Caco-2 (cell line): Measurements from ENCODE around the gene ME3. TPM values are rescaled to one million over a fixed set of nuclear protein-coding genes. Genes with fewer than 3 reads are reported as not detected.

Experiments used
- BruUV-seq: library from RNA; stranded (reverse); fragments of 400-500 nt; replicated peaks from 2 replicates; lab custom pipeline; 2021; lab: Mats Ljungman, UMichigan
- CTCF ChIA-PET: fragments of 300-600 bp; sonication (Branson Sonifier 250); formaldehyde crosslinking; loops from one replicate; lab custom pipeline; 2022; ENCODE audit warnings: antibody characterized with exemption; lab: Charles Lee
- POLR2A ChIA-PET: fragments of 300-600 bp; sonication (Branson Sonifier 250); formaldehyde crosslinking; loops from one replicate; lab custom pipeline; 2022; ENCODE audit warnings: antibody characterized with exemption; lab: Charles Lee
- DNase-seq, 2 experiments: peaks; one replicate each; pipeline versions ENCODE4 v3.0.0 to v3.0.0-alpha.2; 2020 to 2022
- H3K27me3 ChIP-seq: replicated peaks from 2 replicates; pipeline ENCODE4 v1.6.0; 2011; ENCODE audit warnings: low read length; ENCODE audit not compliant: control insufficient read depth, insufficient read depth
- H3K36me3 ChIP-seq: 2 replicates; pipeline ENCODE4 v1.5.1; 2011; ENCODE audit warnings: low read length; ENCODE audit not compliant: control insufficient read depth, insufficient read depth
- H3K4me1 ChIP-seq: fragments of 250-450 bp; sonication (Bioruptor Pico); 2 replicates; pipeline ENCODE4 v1.5.1; 2020; ENCODE audit warnings: mild to moderate bottlenecking
- H3K4me3 ChIP-seq: 2 replicates; pipeline ENCODE4 v1.5.1; 2011; ENCODE audit warnings: low read depth, mild to moderate bottlenecking, control low read depth, low read length
- H3K9me3 ChIP-seq: fragments of 250-450 bp; sonication (Bioruptor Pico); 2 replicates; pipeline ENCODE4 v1.5.1; 2020; ENCODE audit warnings: mild to moderate bottlenecking, moderate library complexity
- H3K27ac Mint-ChIP-seq: one replicate; pipeline ENCODE4 v1.8.0; 2022; ENCODE audit warnings: mixed read lengths; ENCODE audit not compliant: unreplicated experiment
- H3K27me3 Mint-ChIP-seq: one replicate; pipeline ENCODE4 v1.8.0; 2022; ENCODE audit warnings: mixed read lengths; ENCODE audit not compliant: insufficient read depth, unreplicated experiment
- H3K36me3 Mint-ChIP-seq: one replicate; pipeline ENCODE4 v1.8.0; 2022; ENCODE audit warnings: mild to moderate bottlenecking, mixed read lengths; ENCODE audit not compliant: insufficient read depth, unreplicated experiment
- H3K4me1 Mint-ChIP-seq: one replicate; pipeline ENCODE4 v1.8.0; 2022; ENCODE audit warnings: low read depth, mixed read lengths; ENCODE audit not compliant: unreplicated experiment
- H3K4me3 Mint-ChIP-seq: one replicate; pipeline ENCODE4 v1.8.0; 2022; ENCODE audit warnings: mild to moderate bottlenecking, moderate library complexity, mixed read lengths; ENCODE audit not compliant: unreplicated experiment
- H3K9me3 Mint-ChIP-seq: one replicate; pipeline ENCODE4 v1.8.0; 2022; ENCODE audit warnings: mixed read lengths; ENCODE audit not compliant: unreplicated experiment
- intact Hi-C: fragments of 100-400 bp; cut with micrococcal nuclease; formaldehyde crosslinking; loops from one replicate; pipeline ENCODE4 v1.10.0; 2022; ENCODE audit not compliant: unreplicated experiment
- total RNA-seq: library from RNA; stranded (reverse); gene quantifications from 2 replicates; pipeline ENCODE4 v1.2.3, GENCODE V29; 2022
- TF ChIP-seq, protein P1 (sequence below), 2 experiments: fragments of 200-600 bp in 1 of 2; IDR thresholded peaks; 1 replicate in 1 of 2; 2 replicates in 1 of 2; pipeline versions ENCODE4 v1.5.1 to v1.8.0; 2011 to 2022; ENCODE audit warnings: antibody characterized with exemption in 1 of 2, control low read depth in 1 of 2, inconsistent platforms in 1 of 2, low read depth in 1 of 2, low read length in 1 of 2, mild to moderate bottlenecking in 1 of 2, moderate library complexity in 1 of 2; ENCODE audit not compliant: insufficient read depth in 1 of 2, severe bottlenecking in 1 of 2, unreplicated experiment in 1 of 2

The ME3 gene
- total RNA-seq, 1 experiment from 2014 or later = 32.8 TPM

DNA sequence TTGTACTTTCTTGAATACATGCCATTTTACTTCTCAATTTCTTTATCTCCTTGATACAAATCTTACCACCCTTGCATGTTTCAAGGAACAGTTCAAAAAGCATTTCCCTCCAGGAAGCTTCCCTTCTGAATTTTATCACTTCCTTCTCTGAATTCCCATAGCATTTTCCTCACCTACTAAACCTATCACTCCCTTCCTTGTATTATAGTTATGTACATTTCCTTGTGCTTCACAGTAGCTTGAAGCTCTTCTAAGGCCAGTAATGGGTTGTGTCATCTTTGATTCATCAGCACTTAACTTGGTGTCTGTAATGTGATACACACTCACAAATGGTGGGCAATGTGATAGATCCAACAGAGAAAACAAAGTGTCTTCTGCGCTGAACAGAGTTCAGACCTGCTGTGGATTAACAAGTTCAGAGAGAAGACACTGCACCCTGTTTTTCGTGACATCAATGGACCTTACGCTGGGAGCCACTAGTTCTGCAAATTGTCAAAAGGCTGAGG, 170.2 kb downstream of the ME3 start:
- Mint-ChIP-seq H3K27me3 (no peaks in the 10 kb centered on the region), H3K4me3 (no peak overlapping the region), H3K36me3 (no peaks in the 10 kb centered on the region), H3K9me3 (no peaks in the 10 kb centered on the region), H3K4me1 (peaks cover 12% of the 10 kb centered on the region), H3K27ac (no peak overlapping the region)
- Histone ChIP-seq H3K4me3 (no peak overlapping the region), H3K9me3 (no peaks in the 10 kb centered on the region), H3K36me3 (no peaks in the 10 kb centered on the region), H3K27me3 (no peaks in the 10 kb centered on the region), H3K4me1 (peaks cover 69% of the 10 kb centered on the region)
- POLR2A ChIA-PET = no interaction called here
- intact Hi-C loops = no loop called here
- CTCF ChIA-PET = no interaction called here
- BruUV-seq = no TSS peak
- DNase-seq = no peak
- TF ChIP-seq, protein P1, sequence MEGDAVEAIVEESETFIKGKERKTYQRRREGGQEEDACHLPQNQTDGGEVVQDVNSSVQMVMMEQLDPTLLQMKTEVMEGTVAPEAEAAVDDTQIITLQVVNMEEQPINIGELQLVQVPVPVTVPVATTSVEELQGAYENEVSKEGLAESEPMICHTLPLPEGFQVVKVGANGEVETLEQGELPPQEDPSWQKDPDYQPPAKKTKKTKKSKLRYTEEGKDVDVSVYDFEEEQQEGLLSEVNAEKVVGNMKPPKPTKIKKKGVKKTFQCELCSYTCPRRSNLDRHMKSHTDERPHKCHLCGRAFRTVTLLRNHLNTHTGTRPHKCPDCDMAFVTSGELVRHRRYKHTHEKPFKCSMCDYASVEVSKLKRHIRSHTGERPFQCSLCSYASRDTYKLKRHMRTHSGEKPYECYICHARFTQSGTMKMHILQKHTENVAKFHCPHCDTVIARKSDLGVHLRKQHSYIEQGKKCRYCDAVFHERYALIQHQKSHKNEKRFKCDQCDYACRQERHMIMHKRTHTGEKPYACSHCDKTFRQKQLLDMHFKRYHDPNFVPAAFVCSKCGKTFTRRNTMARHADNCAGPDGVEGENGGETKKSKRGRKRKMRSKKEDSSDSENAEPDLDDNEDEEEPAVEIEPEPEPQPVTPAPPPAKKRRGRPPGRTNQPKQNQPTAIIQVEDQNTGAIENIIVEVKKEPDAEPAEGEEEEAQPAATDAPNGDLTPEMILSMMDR (IDR thresholded peaks at IDR 0.05; ENCODE audit: insufficient read depth in 1 of 2, low read depth in 1 of 2, low read length in 1 of 2, severe bottlenecking in 1 of 2, unreplicated experiment in 1 of 2) = no peak

DNA sequence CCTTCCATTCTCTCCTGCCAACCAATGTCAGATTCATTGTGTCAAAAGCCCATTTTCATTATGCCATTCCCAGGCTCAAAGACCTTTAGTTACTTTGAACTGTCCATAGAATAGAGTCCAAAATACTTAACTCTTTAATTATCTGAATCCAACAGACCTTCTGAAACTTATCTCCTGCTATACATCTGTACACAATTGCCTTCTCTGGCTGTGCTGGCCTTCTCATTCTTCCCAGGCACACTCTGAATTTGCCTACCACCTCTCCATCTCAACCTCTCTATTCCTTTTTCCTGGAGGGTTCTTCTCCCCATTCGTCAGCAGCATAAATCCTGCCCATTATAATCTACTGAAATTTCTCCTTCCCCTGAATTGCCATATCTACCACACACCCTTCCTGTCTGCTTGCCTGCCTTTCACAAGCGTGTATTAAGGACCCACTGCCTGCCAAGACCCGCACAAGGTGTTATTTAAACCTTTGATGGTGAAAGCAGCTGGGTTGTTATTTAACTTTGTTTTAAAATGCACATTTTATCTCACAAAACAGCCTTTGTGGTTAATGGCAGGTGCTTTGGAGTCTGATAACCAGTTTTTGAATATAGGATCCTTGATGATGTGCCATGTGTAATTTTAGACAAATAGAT, 171.8 kb downstream of the ME3 start:
- intact Hi-C loops = no loop called here
- BruUV-seq = no TSS peak
- Mint-ChIP-seq H3K27me3 (no peaks in the 10 kb centered on the region), H3K4me3 (no peak overlapping the region), H3K36me3 (peaks cover 6% of the 10 kb centered on the region), H3K4me1 (peaks cover 10% of the 10 kb centered on the region), H3K9me3 (no peaks in the 10 kb centered on the region), H3K27ac (no peak overlapping the region)
- ChIA-PET POLR2A (no interaction called here), CTCF (interaction anchor here (1.3 kb wide), 1 partner anchor 31 kb away, joined by 9 read pairs; no protein-coding TSS in a partner anchor)
- no peak for DNase-seq
- H3K4me3 ChIP-seq = no peak overlapping the region
- H3K27me3 ChIP-seq = no peaks in the 10 kb centered on the region
- H3K9me3 ChIP-seq = no peaks in the 10 kb centered on the region
- TF ChIP-seq, protein P1 (IDR thresholded peaks at IDR 0.05; ENCODE audit: insufficient read depth in 1 of 2, low read depth in 1 of 2, low read length in 1 of 2, severe bottlenecking in 1 of 2, unreplicated experiment in 1 of 2) = no peak
- peaks cover 59% of the 10 kb centered on the region for H3K4me1 ChIP-seq
- no peaks in the 10 kb centered on the region for H3K36me3 ChIP-seq

DNA sequence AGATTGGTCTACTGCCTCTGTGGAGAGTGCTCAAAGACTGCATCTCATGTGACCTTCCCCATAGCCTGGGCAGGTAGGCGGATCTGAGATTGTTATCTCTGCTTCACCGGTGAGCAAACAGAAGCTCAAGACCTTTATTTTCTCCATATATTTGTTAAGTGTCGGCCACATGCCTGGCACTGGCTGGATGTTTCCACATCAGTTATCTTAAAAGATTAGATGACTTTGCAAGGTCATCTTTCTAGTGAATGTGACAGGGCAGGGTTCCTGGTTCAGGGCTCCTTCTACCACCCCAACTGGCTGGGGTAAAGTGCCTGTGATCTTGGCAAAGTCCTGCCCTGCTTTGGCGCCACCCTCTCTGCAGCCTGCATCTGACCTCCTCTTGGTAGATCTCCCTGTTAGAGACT, 172.7 kb downstream of the ME3 start:
- intact Hi-C loops = loop anchor here (1.0 to 2.0 kb wide), 9 partner anchors 9 to 313 kb away; no protein-coding TSS in a partner anchor
- Histone ChIP-seq H3K27me3 (no peaks in the 10 kb centered on the region), H3K4me3 (no peak overlapping the region), H3K36me3 (no peaks in the 10 kb centered on the region), H3K9me3 (no peaks in the 10 kb centered on the region), H3K4me1 (peaks cover 59% of the 10 kb centered on the region)
- Mint-ChIP-seq H3K4me3 (no peak overlapping the region), H3K27me3 (no peaks in the 10 kb centered on the region), H3K36me3 (peaks cover 12% of the 10 kb centered on the region), H3K27ac (no peak overlapping the region), H3K4me1 (peaks cover 13% of the 10 kb centered on the region), H3K9me3 (no peaks in the 10 kb centered on the region)
- no TSS peak for BruUV-seq
- POLR2A ChIA-PET = interaction anchor here (1.4 to 1.5 kb wide), 2 partner anchors 15 to 300 kb away, joined by 4 to 6 read pairs; partner anchors contain the start of gene PRSS23
- TF ChIP-seq, protein P1 (IDR thresholded peaks at IDR 0.05; ENCODE audit: insufficient read depth in 1 of 2, low read depth in 1 of 2, low read length in 1 of 2, severe bottlenecking in 1 of 2, unreplicated experiment in 1 of 2) = no peak
- CTCF ChIA-PET = interaction anchor here (0.7 to 1.9 kb wide), 5 partner anchors 9 to 109 kb away, joined by 3 to 10 read pairs (median 7); no protein-coding TSS in a partner anchor
- peak; percentile 89 to 94 for DNase-seq
